Transverse colon (tissue), 4 donors: ENCODE results near the gene APBA3.

Experiments
- CTCF ChIP-seq, 5 experiments: fragments of 200-600 bp in 3 of 5; fragments of 450-650 bp in 2 of 5; sonication (generic) in 3 of 5; IDR thresholded peaks; 1 replicate in 2 of 5; 2 replicates in 3 of 5; pipeline ENCODE4 v1.5.1; 2016 to 2017; ENCODE audit warnings: antibody characterized with exemption in 5 of 5, inconsistent platforms in 3 of 5, mild to moderate bottlenecking in 2 of 5, moderate library complexity in 1 of 5
- EP300 ChIP-seq: sonication (generic); formaldehyde crosslinking; IDR thresholded peaks from one replicate; pipeline ENCODE4 v1.6.1; 2017; ENCODE audit warnings: antibody characterized with exemption, low read depth
- POLR2A ChIP-seq: fragments of 450-650 bp; IDR thresholded peaks from one replicate; pipeline ENCODE4 v1.6.1; 2016; ENCODE audit warnings: antibody characterized with exemption, mild to moderate bottlenecking, moderate library complexity
- POLR2AphosphoS5 ChIP-seq, 3 donors: sonication (generic); formaldehyde crosslinking; IDR thresholded peaks; one replicate each; pipeline ENCODE4 v1.6.1; 2016; ENCODE audit warnings: antibody characterized with exemption in 3 of 3

- TF ChIP-seq CTCF (IDR thresholded peaks at IDR 0.05) (no peak), POLR2AphosphoS5 (IDR thresholded peaks at IDR 0.05) (no peak), POLR2A (no peak), EP300 (no peak)
Measured at GRCh38 chr19:3725121-3725520, 36.4 kb downstream of the APBA3 start.
